OCI-LY7 (cell line): ENCODE measurements around the gene SCNN1B. TPM values are rescaled to one million over a fixed set of nuclear protein-coding genes. Genes with fewer than 3 reads are reported as not detected.

Source experiments
- BruUV-seq: library from RNA; stranded (reverse); fragments of 400-500 nt; replicated peaks from 2 replicates; lab custom pipeline; 2021; lab: Mats Ljungman, UMichigan
- CTCF ChIA-PET: fragments of 300-600 bp; sonication (Branson Sonifier 250); formaldehyde crosslinking; loops from one replicate; lab custom pipeline; 2022; ENCODE audit warnings: antibody characterized with exemption; ENCODE audit not compliant: unreplicated experiment; lab: Charles Lee
- POLR2A ChIA-PET: fragments of 300-600 bp; sonication (Branson Sonifier 250); formaldehyde crosslinking; loops from one replicate; lab custom pipeline; 2022; ENCODE audit warnings: antibody characterized with exemption; lab: Charles Lee
- DNase-seq: peaks from one replicate; pipeline ENCODE4 v3.0.0-alpha.2; 2015; ENCODE audit warnings: low spot score
- H2AFZ ChIP-seq: fragments of 200-600 bp; sonication (generic), shearing (Covaris generic); 2 replicates; pipeline ENCODE4 v1.6.1; 2014; ENCODE audit warnings: mild to moderate bottlenecking, antibody characterized with exemption, low read length, moderate library complexity
- H3K27ac ChIP-seq: fragments of 200-600 bp; sonication (generic); 2 replicates; pipeline ENCODE4 v1.5.1; 2014; ENCODE audit warnings: mixed run types, low read depth, mild to moderate bottlenecking, moderate library complexity, low read length, inconsistent platforms; ENCODE audit not compliant: poor library complexity, severe bottlenecking
- H3K36me3 ChIP-seq: fragments of 200-600 bp; sonication (generic); 2 replicates; pipeline ENCODE4 v1.6.1; 2014; ENCODE audit warnings: mild to moderate bottlenecking, antibody characterized with exemption, low read length, moderate library complexity, mixed read lengths; ENCODE audit not compliant: insufficient read depth
- H3K4me1 ChIP-seq: fragments of 200-600 bp; sonication (generic); 2 replicates; pipeline ENCODE4 v1.5.1; 2014; ENCODE audit warnings: mild to moderate bottlenecking, low read length; ENCODE audit not compliant: insufficient read depth, poor library complexity, severe bottlenecking
- H3K4me2 ChIP-seq: fragments of 200-600 bp; sonication (generic); 2 replicates; pipeline ENCODE4 v1.6.1; 2014; ENCODE audit warnings: mild to moderate bottlenecking, low read length
- H3K4me3 ChIP-seq: fragments of 200-600 bp; sonication (generic); 2 replicates; pipeline ENCODE4 v1.5.1; 2014; ENCODE audit warnings: mild to moderate bottlenecking, low read depth, low read length; ENCODE audit not compliant: poor library complexity, severe bottlenecking
- H3K79me2 ChIP-seq: fragments of 200-600 bp; sonication (generic); 2 replicates; pipeline ENCODE4 v1.6.1; 2016; ENCODE audit warnings: low read depth, mild to moderate bottlenecking, low read length, moderate library complexity, mixed read lengths; ENCODE audit not compliant: insufficient read depth
- H3K9me2 ChIP-seq: fragments of 200-600 bp; sonication (generic); 2 replicates; pipeline ENCODE4 v1.6.1; 2016; ENCODE audit warnings: mild to moderate bottlenecking, low read length, mixed read lengths; ENCODE audit not compliant: insufficient read depth
- H3K9me3 ChIP-seq: fragments of 200-600 bp; sonication (generic); 2 replicates; pipeline ENCODE4 v1.6.1; 2014; ENCODE audit warnings: mild to moderate bottlenecking, mixed run types, low read length, mixed read lengths
- H4K20me1 ChIP-seq: fragments of 200-600 bp; sonication (generic); 2 replicates; pipeline ENCODE4 v1.6.1; 2014; ENCODE audit warnings: mild to moderate bottlenecking, antibody characterized with exemption, low read length, moderate library complexity, mixed read lengths; ENCODE audit not compliant: insufficient read depth
- CTCF ChIP-seq: fragments of 200-600 bp; sonication (generic); conservative IDR thresholded peaks from 2 replicates; pipeline ENCODE4 v1.5.1; 2014; ENCODE audit warnings: mild to moderate bottlenecking, antibody characterized with exemption, low read length, moderate library complexity, mixed read lengths
- EZH2phosphoT487 ChIP-seq: fragments of 200-600 bp; sonication (generic); IDR thresholded peaks from 2 replicates; pipeline ENCODE4 v1.6.1; 2018; ENCODE audit warnings: low read depth, borderline replicate concordance, mild to moderate bottlenecking, mixed run types, antibody characterized with exemption, low read length, moderate library complexity, mixed read lengths
- intact Hi-C: fragments of 100-400 bp; cut with micrococcal nuclease; formaldehyde crosslinking; loops from one replicate; pipeline ENCODE4 v1.10.0; 2022; ENCODE audit not compliant: unreplicated experiment
- total RNA-seq, 2 experiments: library from RNA; depleted of rRNA in 1 of 2; stranded (reverse); fragments of >200 nt in 1 of 2; shearing (Covaris generic) in 1 of 2; gene quantifications; 2 replicates each; pipeline ENCODE4 v1.2.3, GENCODE V29; 2014 to 2022

The SCNN1B gene
- total RNA-seq, 2 experiments from 2014 or later = 0.23 TPM; not detected in 1

DNA sequence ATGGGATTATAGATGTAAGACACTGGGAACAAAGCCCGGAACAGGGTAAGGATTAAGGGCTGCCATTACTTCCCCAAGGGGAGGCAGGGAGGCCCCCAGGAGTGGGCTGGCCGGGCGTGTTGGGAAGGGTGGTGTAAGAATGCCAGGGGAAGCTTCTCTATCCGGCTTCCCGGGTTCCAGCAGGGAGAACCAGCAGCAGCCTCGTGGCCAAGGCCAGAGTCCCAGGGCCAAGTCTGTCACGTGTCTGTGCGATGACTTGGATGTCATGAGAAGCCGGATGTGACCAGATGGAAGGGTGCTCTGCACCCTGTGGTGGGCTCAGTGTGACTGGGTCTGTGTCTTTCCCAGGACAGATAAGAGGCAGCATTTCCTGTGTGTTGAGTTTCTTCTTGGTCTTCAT lies 52.1 kb downstream of the SCNN1B start:
- CTCF ChIA-PET = no interaction called here
- Histone ChIP-seq H3K4me3 (no peak overlapping the region), H3K36me3 (no peaks in the 10 kb centered on the region), H3K9me3 (no peaks in the 10 kb centered on the region), H3K79me2 (no peaks in the 10 kb centered on the region), H3K27ac (no peak overlapping the region), H3K4me2 (no peak overlapping the region), H3K4me1 (peaks cover 4% of the 10 kb centered on the region), H2AFZ (no peak overlapping the region), H4K20me1 (no peaks in the 10 kb centered on the region), H3K9me2 (no peaks in the 10 kb centered on the region)
- intact Hi-C loops = no loop called here
- TF ChIP-seq CTCF (no peak), EZH2phosphoT487 (no peak)
- no TSS peak for BruUV-seq
- no peak for DNase-seq
- POLR2A ChIA-PET = interaction anchor here (1.4 kb wide), 1 partner anchor 11 kb away, joined by 3 read pairs; no protein-coding TSS in a partner anchor

DNA sequence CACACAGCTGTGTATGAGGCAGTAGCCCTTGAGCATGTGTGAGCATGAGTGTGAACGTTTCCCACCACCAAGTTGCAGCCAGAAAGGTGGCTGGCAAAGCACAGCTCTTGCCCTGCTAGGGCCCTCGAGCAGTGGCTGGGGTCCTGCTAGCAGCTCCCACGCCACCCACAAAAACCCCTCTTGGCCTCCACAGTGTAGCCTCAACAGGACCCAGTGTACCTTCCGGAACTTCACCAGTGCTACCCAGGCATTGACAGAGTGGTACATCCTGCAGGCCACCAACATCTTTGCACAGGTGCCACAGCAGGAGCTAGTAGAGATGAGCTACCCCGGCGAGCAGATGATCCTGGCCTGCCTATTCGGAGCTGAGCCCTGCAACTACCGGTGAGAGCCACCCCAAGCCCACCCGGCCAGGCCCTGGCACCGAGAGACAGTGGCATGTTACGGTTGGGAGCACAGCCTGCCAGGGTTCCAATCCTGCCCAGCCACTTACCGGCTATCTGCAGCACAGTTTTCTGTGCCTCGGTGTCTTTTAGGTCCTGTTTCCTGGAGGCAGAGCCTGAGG lies 53.1 kb downstream of the SCNN1B start:
- CTCF ChIA-PET = no interaction called here
- no peak for DNase-seq
- Histone ChIP-seq H3K9me2 (no peaks in the 10 kb centered on the region), H3K9me3 (no peaks in the 10 kb centered on the region), H3K36me3 (no peaks in the 10 kb centered on the region), H3K79me2 (no peaks in the 10 kb centered on the region), H2AFZ (no peak overlapping the region), H3K27ac (no peak overlapping the region), H3K4me2 (no peak overlapping the region), H4K20me1 (no peaks in the 10 kb centered on the region), H3K4me3 (no peak overlapping the region), H3K4me1 (peaks cover 9% of the 10 kb centered on the region)
- BruUV-seq = no TSS peak
- intact Hi-C loops = no loop called here
- POLR2A ChIA-PET = interaction anchor here (0.7 kb wide), 1 partner anchor 136 kb away, joined by 5 read pairs; no protein-coding TSS in a partner anchor
- TF ChIP-seq EZH2phosphoT487 (no peak), CTCF (no peak)

- intact Hi-C loops = no loop called here
- ChIA-PET CTCF (no interaction called here), POLR2A (no interaction called here)
- Histone ChIP-seq H3K36me3 (no peaks in the 10 kb centered on the region), H3K9me2 (no peaks in the 10 kb centered on the region), H2AFZ (no peak overlapping the region), H3K4me3 (no peak overlapping the region), H3K27ac (no peak overlapping the region), H4K20me1 (no peaks in the 10 kb centered on the region), H3K79me2 (no peaks in the 10 kb centered on the region), H3K4me1 (peaks cover 9% of the 10 kb centered on the region), H3K9me3 (no peaks in the 10 kb centered on the region), H3K4me2 (no peak overlapping the region)
- no peak for TF ChIP-seq EZH2phosphoT487
- TF ChIP-seq CTCF = no peak
- no peak for DNase-seq
- no TSS peak for BruUV-seq
Observed at GRCh38 chr16:23356941-23357340, 54.8 kb downstream of the SCNN1B start.
